Lung (tissue), 12 donors: ENCODE data around the gene CDH13. TPM values are rescaled to one million over a fixed set of nuclear protein-coding genes. Genes with fewer than 3 reads are reported as not detected.

Experiments used
- ATAC-seq: fragments of 200-7000 bp; cut with Tn5 transposase; one replicate; pipeline ENCODE4 v1.9.1; 2020; ENCODE audit warnings: moderate number of reproducible peaks; ENCODE audit not compliant: insufficient read depth, low FRiP score
- DNase-seq, 3 donors: peaks; one replicate each; pipeline ENCODE4 v3.0.0-alpha.2; 2013 to 2017
- H3K27ac ChIP-seq, 2 donors: one replicate each; pipeline ENCODE4 v1.5.1; 2013; ENCODE audit warnings: mild to moderate bottlenecking in 2 of 2, moderate library complexity in 2 of 2, control low read depth in 1 of 2, inconsistent platforms in 1 of 2, low read depth in 1 of 2, low read length in 1 of 2
- H3K27me3 ChIP-seq, 3 donors: one replicate each; pipeline ENCODE4 v1.5.1; 2013; ENCODE audit warnings: low read length in 2 of 3; ENCODE audit not compliant: control insufficient read depth in 3 of 3, insufficient read depth in 3 of 3
- H3K36me3 ChIP-seq, 4 donors: one replicate each; pipeline ENCODE4 v1.5.1; 2013; ENCODE audit warnings: low read length in 4 of 4, mild to moderate bottlenecking in 1 of 4, moderate library complexity in 1 of 4; ENCODE audit not compliant: control insufficient read depth in 4 of 4, insufficient read depth in 4 of 4
- H3K4me1 ChIP-seq, 5 donors: one replicate each; pipeline ENCODE4 v1.5.1; 2013; ENCODE audit warnings: low read length in 5 of 5, mild to moderate bottlenecking in 2 of 5, moderate library complexity in 1 of 5; ENCODE audit not compliant: control insufficient read depth in 5 of 5, insufficient read depth in 5 of 5
- H3K4me3 ChIP-seq: one replicate; pipeline ENCODE4 v1.5.1; 2013; ENCODE audit warnings: mild to moderate bottlenecking, control low read depth, moderate library complexity
- H3K9ac ChIP-seq, 2 donors: one replicate each; pipeline ENCODE4 v1.5.1; 2013; ENCODE audit warnings: low read length in 2 of 2, control low read depth in 1 of 2; ENCODE audit not compliant: insufficient read depth in 1 of 2
- H3K9me3 ChIP-seq, 4 donors: one replicate each; pipeline ENCODE4 v1.5.1; 2013; ENCODE audit warnings: low read length in 3 of 4, mild to moderate bottlenecking in 1 of 4, moderate library complexity in 1 of 4; ENCODE audit not compliant: control insufficient read depth in 4 of 4, insufficient read depth in 3 of 4
- CTCF ChIP-seq: IDR thresholded peaks from 2 replicates; pipeline ENCODE4 v1.5.1; 2012; ENCODE audit warnings: mild to moderate bottlenecking; ENCODE audit errors: control extremely low read depth, extremely low read depth
- WGBS, 2 donors: extraction: QIAGEN DNeasy Blood & Tissue Kit; methylation state at CpG; one replicate each; pipeline ENCODE4 v1.1.7; 2013; 5-methylcytosine and 5-hydroxymethylcytosine counted together
- polyA plus RNA-seq, 2 donors: library from polyadenylated mRNA; stranded (reverse); fragments of 200-250 nt; gene quantifications; one replicate each; pipeline ENCODE4 v1.2.1, GENCODE V29; 2013
- total RNA-seq, 2 donors: library from RNA; depleted of rRNA in 1 of 2; stranded (reverse); fragments of >200 nt in 1 of 2; gene quantifications; one replicate each; pipeline ENCODE4 v1.2.1, GENCODE V29; 2014 to 2021
- donor health status: control.
- donor health status: control.
- donor health status: Bipolar disorder and iron deficiency.
- donor health status: healthy.
- donor health status: DM: yes; HTN: yes; CAD: no.

CDH13 gene
- total and polyA plus RNA-seq, 4 donors, result 2.1 to 12.3 (median 7.3) TPM

- Histone ChIP-seq H3K27me3 (no peaks in the 10 kb centered on the region), H3K27ac (no peak overlapping the region), H3K9me3 (peaks cover 0 to 2% (median 0%) of the 10 kb centered on the region in 4 donors), H3K9ac (no peak overlapping the region), H3K4me3 (no peak overlapping the region), H3K4me1 (no peaks in the 10 kb centered on the region), H3K36me3 (no peaks in the 10 kb centered on the region)
- DNase-seq (no peak), ATAC-seq (no peak)
- TF ChIP-seq CTCF, result no peak
- WGBS, 2 donors, result 94 to 95% methylated on average over 6 of the region's 6 CpGs
Measured at GRCh38 chr16:83508295-83508694, 881.5 kb downstream of the CDH13 start.

- ATAC-seq, result no peak
- TF ChIP-seq CTCF, result no peak
Measured at GRCh38 chr16:83509316-83509715, 882.5 kb downstream of the CDH13 start.

GRCh38 chr16:83510906-83511305, 884.1 kb downstream of the CDH13 start:
- 92 to 93% methylated on average over 12 of the region's 12 CpGs for WGBS, 2 donors
- no peaks in the 10 kb centered on the region for H3K27me3 ChIP-seq
- DNase-seq, result no peak
- no peak overlapping the region for H3K27ac ChIP-seq
- no peak overlapping the region for H3K9ac ChIP-seq
- H3K4me3 ChIP-seq, result no peak overlapping the region
- peaks cover 0 to 2% (median 0%) of the 10 kb centered on the region in 4 donors for H3K9me3 ChIP-seq
- H3K36me3 ChIP-seq, result no peaks in the 10 kb centered on the region
- no peak for TF ChIP-seq CTCF
- no peaks in the 10 kb centered on the region for H3K4me1 ChIP-seq
- ATAC-seq, result no peak

More at GRCh38 chr16:83509316-83509715, 882.5 kb downstream of the CDH13 start:
- Histone ChIP-seq H3K9me3 (peaks cover 0 to 2% (median 0%) of the 10 kb centered on the region in 4 donors), H3K27me3 (no peaks in the 10 kb centered on the region), H3K9ac (no peak overlapping the region), H3K27ac (no peak overlapping the region), H3K4me1 (no peaks in the 10 kb centered on the region), H3K36me3 (no peaks in the 10 kb centered on the region), H3K4me3 (no peak overlapping the region)
- no peak for DNase-seq

GRCh38 chr16:83513008-83513755, 886.4 kb downstream of the CDH13 start:
- Histone ChIP-seq H3K27me3 (no peaks in the 10 kb centered on the region), H3K36me3 (no peaks in the 10 kb centered on the region), H3K27ac (no peak overlapping the region), H3K4me3 (no peak overlapping the region), H3K9me3 (peaks cover 0 to 5% (median 2%) of the 10 kb centered on the region in 4 donors), H3K4me1 (no peaks in the 10 kb centered on the region), H3K9ac (no peak overlapping the region)
- DNase-seq (no peak), ATAC-seq (no peak)
- 77 to 78% methylated on average over 8 of the region's 8 CpGs for WGBS, 2 donors
- TF ChIP-seq CTCF, result no peak
